Activated B cell treated with CpG ODN at 0.5 μM for 24 hours (primary cell): Measurements from ENCODE around the gene DNAJC12. TPM values are rescaled to one million over a fixed set of nuclear protein-coding genes. Genes with fewer than 3 reads are reported as not detected.
A peak's percentile ranks its signal among the peaks of the same experiment; 100 is the strongest.

Experiments used
- ATAC-seq: fragments of 200-7000 bp; cut with Tn5 transposase; one replicate; pipeline ENCODE4 v1.10.0; 2021; ENCODE audit warnings: low read depth, mild to moderate bottlenecking, moderate library complexity
- CTCF ChIA-PET: fragments of 350-600 bp; sonication (Branson Sonifier 250); formaldehyde crosslinking; loops from one replicate; lab custom pipeline; 2021; ENCODE audit warnings: antibody characterized with exemption; lab: Charles Lee
- POLR2A ChIA-PET: fragments of 350-600 bp; sonication (Branson Sonifier 250); formaldehyde crosslinking; loops from one replicate; lab custom pipeline; 2021; ENCODE audit warnings: antibody characterized with exemption; lab: Charles Lee
- DNase-seq: peaks from one replicate; pipeline ENCODE4 v3.0.0; 2022
- H3K27ac Mint-ChIP-seq: one replicate; pipeline ENCODE4 v1.8.0; 2020; ENCODE audit warnings: mixed read lengths
- H3K27me3 Mint-ChIP-seq: one replicate; pipeline ENCODE4 v1.8.0; 2021; ENCODE audit warnings: mixed read lengths
- H3K36me3 Mint-ChIP-seq: one replicate; pipeline ENCODE4 v1.8.0; 2021; ENCODE audit warnings: low read depth, mixed read lengths
- H3K4me1 Mint-ChIP-seq: one replicate; pipeline ENCODE4 v1.8.0; 2021; ENCODE audit warnings: mixed read lengths
- H3K4me3 Mint-ChIP-seq: one replicate; pipeline ENCODE4 v1.8.0; 2020; ENCODE audit warnings: mild to moderate bottlenecking, mixed read lengths
- H3K9me3 Mint-ChIP-seq: one replicate; pipeline ENCODE4 v1.8.0; 2020; ENCODE audit warnings: mixed read lengths
- CTCF ChIP-seq: fragments of 200-600 bp; IDR thresholded peaks from one replicate; pipeline ENCODE4 v1.8.0; 2022; ENCODE audit warnings: antibody characterized with exemption, mild to moderate bottlenecking
- intact Hi-C: fragments of 100-400 bp; cut with micrococcal nuclease; formaldehyde crosslinking; loops from one replicate; pipeline ENCODE4 v1.15.1; 2024
- total RNA-seq: library from RNA; stranded (reverse); gene quantifications from 2 replicates; pipeline ENCODE4 v1.2.3, GENCODE V29; 2022

Gene DNAJC12
- total RNA-seq, 1 donor from 2014 or later = 0.31 TPM

GRCh38 chr10:67788028-67788886 lies 49.7 kb downstream of the DNAJC12 start:
- Mint-ChIP-seq H3K4me3 (peak overlapping the region; percentile 52), H3K36me3 (no peaks in the 10 kb centered on the region), H3K4me1 (peaks cover 23% of the 10 kb centered on the region), H3K27me3 (no peaks in the 10 kb centered on the region), H3K27ac (no peak overlapping the region), H3K9me3 (no peaks in the 10 kb centered on the region)
- ATAC-seq (peak; percentile 80), DNase-seq (peak; percentile 58)
- ChIA-PET CTCF (interaction anchor here (0.7 to 3.9 kb wide), 22 partner anchors 8 to 545 kb away, joined by 3 to 52 read pairs (median 4); no protein-coding TSS in a partner anchor), POLR2A (interaction anchor here (0.6 to 1.4 kb wide), 4 partner anchors 18 to 515 kb away, joined by 3 to 4 read pairs (median 4); no protein-coding TSS in a partner anchor)
- no peak for TF ChIP-seq CTCF
- intact Hi-C loops = loop anchor here (1.0 to 2.0 kb wide), 5 partner anchors 61 to 514 kb away; no protein-coding TSS in a partner anchor

- ChIA-PET CTCF (interaction anchor here (0.8 to 3.4 kb wide), 4 partner anchors 88 to 518 kb away, joined by 4 to 24 read pairs (median 5); partner anchors contain the start of gene CTNNA3), POLR2A (interaction anchor here (1.0 to 1.2 kb wide), 3 partner anchors 15 to 64 kb away, joined by 3 to 4 read pairs (median 3); no protein-coding TSS in a partner anchor)
- ATAC-seq (no peak), DNase-seq (no peak)
- H3K27ac Mint-ChIP-seq = peak overlapping the region; percentile 77
- H3K27me3 Mint-ChIP-seq = no peaks in the 10 kb centered on the region
- intact Hi-C loops = no loop called here
- no peaks in the 10 kb centered on the region for H3K36me3 Mint-ChIP-seq
- H3K4me1 Mint-ChIP-seq = peaks cover 40% of the 10 kb centered on the region
- H3K4me3 Mint-ChIP-seq = no peak overlapping the region
- TF ChIP-seq CTCF = no peak
- H3K9me3 Mint-ChIP-seq = no peaks in the 10 kb centered on the region
Measured at GRCh38 chr10:67785098-67785497, 52.9 kb downstream of the DNAJC12 start.

- POLR2A ChIA-PET = interaction anchor here (1.0 to 1.2 kb wide), 2 partner anchors 14 to 65 kb away, joined by 3 to 4 read pairs; no protein-coding TSS in a partner anchor
- no peak for TF ChIP-seq CTCF
- Mint-ChIP-seq H3K27me3 (no peaks in the 10 kb centered on the region), H3K4me3 (no peak overlapping the region), H3K4me1 (peaks cover 45% of the 10 kb centered on the region), H3K36me3 (no peaks in the 10 kb centered on the region), H3K9me3 (no peaks in the 10 kb centered on the region), H3K27ac (peak overlapping the region; percentile 92)
- CTCF ChIA-PET = interaction anchor here (0.7 to 3.4 kb wide), 4 partner anchors 9 to 518 kb away, joined by 3 to 24 read pairs (median 5); partner anchors contain the start of gene CTNNA3
- ATAC-seq (no peak), DNase-seq (no peak)
- intact Hi-C loops = loop anchor here (5.0 kb wide), 1 partner anchor 852 kb away; no protein-coding TSS in a partner anchor
Measured at GRCh38 chr10:67784474-67784873, 53.5 kb downstream of the DNAJC12 start.

- Mint-ChIP-seq H3K36me3 (no peaks in the 10 kb centered on the region), H3K27me3 (no peaks in the 10 kb centered on the region), H3K4me3 (peak overlapping the region; percentile 63), H3K27ac (peak overlapping the region; percentile 92), H3K4me1 (peaks cover 45% of the 10 kb centered on the region), H3K9me3 (no peaks in the 10 kb centered on the region)
- intact Hi-C loops = loop anchor here (1.0 to 5.0 kb wide), 3 partner anchors 10 to 851 kb away; no protein-coding TSS in a partner anchor
- no peak for TF ChIP-seq CTCF
- no peak for DNase-seq
- ChIA-PET POLR2A (interaction anchor here (0.8 to 1.2 kb wide), 3 partner anchors 11 to 20 kb away, joined by 3 to 8 read pairs (median 3); no protein-coding TSS in a partner anchor), CTCF (interaction anchor here (0.7 to 3.4 kb wide), 3 partner anchors 8 to 88 kb away, joined by 3 to 24 read pairs (median 4); partner anchors contain the start of gene CTNNA3)
- peak; percentile 61 for ATAC-seq
Measured at GRCh38 chr10:67783606-67784294, 54.2 kb downstream of the DNAJC12 start.
